ENCODE results near the gene FGGY.
"Not testable (repeated sequence)": the region's sequence is repeated elsewhere in the genome, so short reads cannot be mapped to it uniquely, and the experiment has no call there.

Gene FGGY

GRCh38 chr1:59298026-59298583 lies 1.2 kb downstream of the FGGY start:
- Histone ChIP-seq H3K27me3 (ENCODE audit: control insufficient read depth, insufficient read depth, low read length, poor library complexity, severe bottlenecking) (peaks cover 5% of the 10 kb centered on the region), H3K27ac (ENCODE audit: insufficient read depth, low read depth, low read length, poor library complexity, severe bottlenecking) (no peak overlapping the region), H3K4me3 (ENCODE audit: insufficient read depth, low read depth, low read length) (no peak overlapping the region), H3K9me3 (ENCODE audit: control insufficient read depth, low read length) (no peaks in the 10 kb centered on the region), H3K36me3 (ENCODE audit: control insufficient read depth, insufficient read depth, low read length) (no peaks in the 10 kb centered on the region), H3K4me1 (ENCODE audit: control insufficient read depth, insufficient read depth, low read length) (no peaks in the 10 kb centered on the region)
- WGBS, 2 experiments = 74 to 75% methylated on average over 2 of the region's 2 CpGs

- 91 to 94% methylated on average over 6 of the region's 6 CpGs for WGBS, 2 experiments
- H3K27me3 ChIP-seq (ENCODE audit: control insufficient read depth, insufficient read depth, low read length, poor library complexity, severe bottlenecking) = peaks cover 5% of the 10 kb centered on the region
- no peaks in the 10 kb centered on the region for H3K36me3 ChIP-seq (ENCODE audit: control insufficient read depth, insufficient read depth, low read length)
- H3K4me1 ChIP-seq (ENCODE audit: control insufficient read depth, insufficient read depth, low read length) = no peaks in the 10 kb centered on the region
- no peak overlapping the region for H3K4me3 ChIP-seq (ENCODE audit: insufficient read depth, low read depth, low read length)
- no peaks in the 10 kb centered on the region for H3K9me3 ChIP-seq (ENCODE audit: control insufficient read depth, low read length)
- H3K27ac ChIP-seq (ENCODE audit: insufficient read depth, low read depth, low read length, poor library complexity, severe bottlenecking) = no peak overlapping the region
Observed at GRCh38 chr1:59298710-59299346, 1.9 kb downstream of the FGGY start.

GRCh38 chr1:59299670-59300069 lies 2.8 kb downstream of the FGGY start:
- 96 to 97% methylated on average over 11 of the region's 11 CpGs for WGBS, 2 experiments
- H3K27ac ChIP-seq (ENCODE audit: insufficient read depth, low read depth, low read length, poor library complexity, severe bottlenecking); H3K36me3 ChIP-seq (ENCODE audit: control insufficient read depth, insufficient read depth, low read length); H3K27me3 ChIP-seq (ENCODE audit: control insufficient read depth, insufficient read depth, low read length, poor library complexity, severe bottlenecking); H3K4me1 ChIP-seq (ENCODE audit: control insufficient read depth, insufficient read depth, low read length); H3K4me3 ChIP-seq (ENCODE audit: insufficient read depth, low read depth, low read length); H3K9me3 ChIP-seq (ENCODE audit: control insufficient read depth, low read length): not testable (repeated sequence)

GRCh38 chr1:59302297-59302696 lies 5.4 kb downstream of the FGGY start:
- Histone ChIP-seq H3K27ac (ENCODE audit: insufficient read depth, low read depth, low read length, poor library complexity, severe bottlenecking) (no peak overlapping the region), H3K9me3 (ENCODE audit: control insufficient read depth, low read length) (no peaks in the 10 kb centered on the region), H3K36me3 (ENCODE audit: control insufficient read depth, insufficient read depth, low read length) (no peaks in the 10 kb centered on the region), H3K4me1 (ENCODE audit: control insufficient read depth, insufficient read depth, low read length) (no peaks in the 10 kb centered on the region), H3K27me3 (ENCODE audit: control insufficient read depth, insufficient read depth, low read length, poor library complexity, severe bottlenecking) (no peaks in the 10 kb centered on the region), H3K4me3 (ENCODE audit: insufficient read depth, low read depth, low read length) (no peak overlapping the region)
- WGBS, 2 experiments = 86 to 95% methylated on average over 1 of the region's 1 CpG

- H3K4me1 ChIP-seq (ENCODE audit: control insufficient read depth, insufficient read depth, low read length) = no peaks in the 10 kb centered on the region
- H3K27me3 ChIP-seq (ENCODE audit: control insufficient read depth, insufficient read depth, low read length, poor library complexity, severe bottlenecking) = no peaks in the 10 kb centered on the region
- no peak overlapping the region for H3K4me3 ChIP-seq (ENCODE audit: insufficient read depth, low read depth, low read length)
- H3K9me3 ChIP-seq (ENCODE audit: control insufficient read depth, low read length) = no peaks in the 10 kb centered on the region
- no peaks in the 10 kb centered on the region for H3K36me3 ChIP-seq (ENCODE audit: control insufficient read depth, insufficient read depth, low read length)
- 91 to 100% methylated on average over 1 of the region's 2 CpGs for WGBS, 2 experiments
- no peak overlapping the region for H3K27ac ChIP-seq (ENCODE audit: insufficient read depth, low read depth, low read length, poor library complexity, severe bottlenecking)
Observed at GRCh38 chr1:59302871-59303270, 6.0 kb downstream of the FGGY start.

GRCh38 chr1:59305188-59305587 lies 8.3 kb downstream of the FGGY start:
- no peaks in the 10 kb centered on the region for H3K27me3 ChIP-seq (ENCODE audit: control insufficient read depth, insufficient read depth, low read length, poor library complexity, severe bottlenecking)
- no peaks in the 10 kb centered on the region for H3K9me3 ChIP-seq (ENCODE audit: control insufficient read depth, low read length)
- no peak overlapping the region for H3K4me3 ChIP-seq (ENCODE audit: insufficient read depth, low read depth, low read length)
- H3K27ac ChIP-seq (ENCODE audit: insufficient read depth, low read depth, low read length, poor library complexity, severe bottlenecking) = no peak overlapping the region
- H3K4me1 ChIP-seq (ENCODE audit: control insufficient read depth, insufficient read depth, low read length) = peaks cover 6% of the 10 kb centered on the region
- no peaks in the 10 kb centered on the region for H3K36me3 ChIP-seq (ENCODE audit: control insufficient read depth, insufficient read depth, low read length)

GRCh38 chr1:59307591-59307990 lies 10.7 kb downstream of the FGGY start:
- Histone ChIP-seq H3K4me1 (ENCODE audit: control insufficient read depth, insufficient read depth, low read length) (peaks cover 6% of the 10 kb centered on the region), H3K27ac (ENCODE audit: insufficient read depth, low read depth, low read length, poor library complexity, severe bottlenecking) (no peak overlapping the region), H3K9me3 (ENCODE audit: control insufficient read depth, low read length) (no peaks in the 10 kb centered on the region), H3K4me3 (ENCODE audit: insufficient read depth, low read depth, low read length) (no peak overlapping the region), H3K36me3 (ENCODE audit: control insufficient read depth, insufficient read depth, low read length) (no peaks in the 10 kb centered on the region), H3K27me3 (ENCODE audit: control insufficient read depth, insufficient read depth, low read length, poor library complexity, severe bottlenecking) (no peaks in the 10 kb centered on the region)

- no peaks in the 10 kb centered on the region for H3K36me3 ChIP-seq (ENCODE audit: control insufficient read depth, insufficient read depth, low read length)
- H3K4me3 ChIP-seq (ENCODE audit: insufficient read depth, low read depth, low read length) = no peak overlapping the region
- peaks cover 6% of the 10 kb centered on the region for H3K4me1 ChIP-seq (ENCODE audit: control insufficient read depth, insufficient read depth, low read length)
- no peaks in the 10 kb centered on the region for H3K27me3 ChIP-seq (ENCODE audit: control insufficient read depth, insufficient read depth, low read length, poor library complexity, severe bottlenecking)
- no peak overlapping the region for H3K27ac ChIP-seq (ENCODE audit: insufficient read depth, low read depth, low read length, poor library complexity, severe bottlenecking)
- no peaks in the 10 kb centered on the region for H3K9me3 ChIP-seq (ENCODE audit: control insufficient read depth, low read length)
Observed at GRCh38 chr1:59308839-59309238, 11.9 kb downstream of the FGGY start.

GRCh38 chr1:59309392-59309791 lies 12.5 kb downstream of the FGGY start:
- H3K36me3 ChIP-seq (ENCODE audit: control insufficient read depth, insufficient read depth, low read length) = no peaks in the 10 kb centered on the region
- H3K4me1 ChIP-seq (ENCODE audit: control insufficient read depth, insufficient read depth, low read length) = peaks cover 6% of the 10 kb centered on the region
- no peak overlapping the region for H3K27ac ChIP-seq (ENCODE audit: insufficient read depth, low read depth, low read length, poor library complexity, severe bottlenecking)
- no peaks in the 10 kb centered on the region for H3K9me3 ChIP-seq (ENCODE audit: control insufficient read depth, low read length)
- no peaks in the 10 kb centered on the region for H3K27me3 ChIP-seq (ENCODE audit: control insufficient read depth, insufficient read depth, low read length, poor library complexity, severe bottlenecking)
- WGBS, 2 experiments = 91 to 93% methylated on average over 5 of the region's 5 CpGs
- no peak overlapping the region for H3K4me3 ChIP-seq (ENCODE audit: insufficient read depth, low read depth, low read length)

- Histone ChIP-seq H3K4me1 (ENCODE audit: control insufficient read depth, insufficient read depth, low read length) (peaks cover 6% of the 10 kb centered on the region), H3K27ac (ENCODE audit: insufficient read depth, low read depth, low read length, poor library complexity, severe bottlenecking) (no peak overlapping the region), H3K27me3 (ENCODE audit: control insufficient read depth, insufficient read depth, low read length, poor library complexity, severe bottlenecking) (no peaks in the 10 kb centered on the region), H3K36me3 (ENCODE audit: control insufficient read depth, insufficient read depth, low read length) (no peaks in the 10 kb centered on the region), H3K4me3 (ENCODE audit: insufficient read depth, low read depth, low read length) (no peak overlapping the region), H3K9me3 (ENCODE audit: control insufficient read depth, low read length) (no peaks in the 10 kb centered on the region)
- 90 to 92% methylated on average over 5 of the region's 5 CpGs for WGBS, 2 experiments
Observed at GRCh38 chr1:59309795-59310548, 13.1 kb downstream of the FGGY start.

Measured in ectodermal cell (in vitro differentiated cells).